BJ (cell line): Measurements from ENCODE around the gene TBCA. TPM values are rescaled to one million over a fixed set of nuclear protein-coding genes. Genes with fewer than 3 reads are reported as not detected.

Experiments
- CTCF ChIA-PET: fragments of 350-600 bp; formaldehyde crosslinking; extraction: SDS; loops from one replicate; lab custom pipeline; 2021; ENCODE audit warnings: antibody characterized with exemption, inconsistent platforms; lab: Yijun Ruan, JAX
- POLR2A ChIA-PET: fragments of 300-600 bp; sonication (Branson Sonifier 250); formaldehyde crosslinking; extraction: SDS; loops from one replicate; lab custom pipeline; 2021; ENCODE audit warnings: antibody characterized with exemption; lab: Charles Lee
- DNase-seq: peaks from one replicate; pipeline ENCODE4 v3.0.0-alpha.2; 2011; ENCODE audit warnings: low read depth
- H3K27me3 ChIP-seq: 2 replicates; pipeline ENCODE4 v1.6.0; 2011; ENCODE audit warnings: low read length; ENCODE audit not compliant: control insufficient read depth, insufficient read depth
- H3K36me3 ChIP-seq: 2 replicates; pipeline ENCODE4 v1.5.1; 2011; ENCODE audit warnings: low read length; ENCODE audit not compliant: control insufficient read depth, insufficient read depth
- H3K4me3 ChIP-seq: 2 replicates; pipeline ENCODE4 v1.5.1; 2011; ENCODE audit warnings: low read depth, mild to moderate bottlenecking, control low read depth, low read length
- CTCF ChIP-seq: IDR thresholded peaks from 2 replicates; pipeline ENCODE4 v1.5.1; 2011; ENCODE audit warnings: low read depth, mild to moderate bottlenecking, control low read depth, inconsistent platforms, low read length, moderate library complexity; ENCODE audit not compliant: insufficient read depth
- polyA plus RNA-seq: library from polyadenylated mRNA; depleted of rRNA; stranded (reverse); fragments of >200 nt; gene quantifications from 2 replicates; pipeline ENCODE4 v1.2.3, GENCODE V29; 2011

TBCA gene
- polyA plus RNA-seq, 1 experiment = 41.7 TPM

GRCh38 chr5:77651343-77651742 is 124.8 kb downstream of the TBCA start:
- Histone ChIP-seq H3K27me3 (peaks cover 16% of the 10 kb centered on the region), H3K36me3 (no peaks in the 10 kb centered on the region), H3K4me3 (no peak overlapping the region)
- ChIA-PET POLR2A (no interaction called here), CTCF (no interaction called here)
- DNase-seq = no peak
- TF ChIP-seq CTCF = no peak

- TF ChIP-seq CTCF = no peak
- Histone ChIP-seq H3K27me3 (peaks cover 21% of the 10 kb centered on the region), H3K4me3 (no peak overlapping the region), H3K36me3 (no peaks in the 10 kb centered on the region)
- ChIA-PET CTCF (no interaction called here), POLR2A (no interaction called here)
- no peak for DNase-seq
These were observed 125.5 kb downstream of the TBCA start for GRCh38 chr5:77650686-77651085.

GRCh38 chr5:77649776-77650175 is 126.4 kb downstream of the TBCA start:
- Histone ChIP-seq H3K4me3 (no peak overlapping the region), H3K36me3 (no peaks in the 10 kb centered on the region), H3K27me3 (peaks cover 23% of the 10 kb centered on the region)
- ChIA-PET CTCF (no interaction called here), POLR2A (no interaction called here)
- no peak for TF ChIP-seq CTCF
- DNase-seq = no peak

- H3K36me3 ChIP-seq = no peaks in the 10 kb centered on the region
- no peak for TF ChIP-seq CTCF
- ChIA-PET CTCF (interaction anchor here (0.6 to 3.0 kb wide), 6 partner anchors 15 to 776 kb away, joined by 3 to 10 read pairs (median 3); no protein-coding TSS in a partner anchor), POLR2A (no interaction called here)
- no peak for DNase-seq
- no peak overlapping the region for H3K4me3 ChIP-seq
- peaks cover 44% of the 10 kb centered on the region for H3K27me3 ChIP-seq
These were observed 130.0 kb downstream of the TBCA start for GRCh38 chr5:77645995-77646639.

GRCh38 chr5:77645158-77645994 is 130.8 kb downstream of the TBCA start:
- ChIA-PET POLR2A (no interaction called here), CTCF (interaction anchor here (0.8 to 3.0 kb wide), 3 partner anchors 18 to 775 kb away, joined by 3 to 10 read pairs (median 5); no protein-coding TSS in a partner anchor)
- Histone ChIP-seq H3K27me3 (peaks cover 44% of the 10 kb centered on the region), H3K36me3 (no peaks in the 10 kb centered on the region), H3K4me3 (no peak overlapping the region)
- TF ChIP-seq CTCF = no peak; the same call in 1 of the 2 replicates
- DNase-seq = no peak
